NB4 (cell line): ENCODE data around the gene RERGL.

Experiments
- CTCF ChIP-seq: IDR thresholded peaks from one replicate; pipeline ENCODE4 v1.5.1; 2012; ENCODE audit warnings: low read depth, low read length
- POLR2A ChIP-seq: IDR thresholded peaks from 2 replicates; pipeline ENCODE4 v1.6.1; 2011; ENCODE audit warnings: mild to moderate bottlenecking; ENCODE audit not compliant: insufficient read length; ENCODE audit errors: extremely low read depth
- TF ChIP-seq, protein P1 (sequence below): IDR thresholded peaks from 2 replicates; pipeline ENCODE4 v1.6.1; 2011; ENCODE audit warnings: low read depth, low read length

DNA sequence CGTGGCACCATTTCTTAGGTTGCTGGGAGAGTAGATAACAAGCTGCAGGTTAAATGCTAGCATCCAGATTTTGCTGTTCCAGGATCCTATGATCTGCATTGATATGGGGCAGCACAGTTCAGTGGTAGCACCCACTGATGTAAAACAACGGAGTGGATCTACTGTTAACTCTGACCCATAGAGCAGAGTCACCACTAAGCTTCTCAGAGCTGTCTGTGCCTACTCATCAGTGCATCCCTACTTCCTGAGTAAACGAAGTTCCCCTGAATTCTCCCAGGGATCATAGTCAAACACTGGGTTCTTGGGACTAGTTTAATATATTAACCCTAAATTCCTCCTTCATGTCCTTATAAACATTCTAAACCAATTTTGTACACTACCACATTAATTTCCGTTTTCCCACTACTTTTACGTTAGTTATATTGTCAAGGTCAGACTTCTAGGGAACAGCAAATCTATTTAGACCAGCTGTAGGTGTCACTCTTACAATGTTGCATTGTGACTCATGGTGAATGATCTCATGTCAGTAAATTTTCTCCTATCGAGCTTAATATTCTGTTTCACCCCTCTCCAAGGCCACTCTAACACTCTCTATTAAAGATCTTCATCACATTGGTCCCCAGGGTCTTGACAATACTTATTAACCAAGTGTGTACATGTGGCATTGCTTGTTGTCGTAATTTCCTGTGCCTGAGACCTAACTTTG is 10.3 kb downstream of the RERGL start:
- TF ChIP-seq CTCF (no peak), POLR2A (no peak)
- TF ChIP-seq, protein P1, sequence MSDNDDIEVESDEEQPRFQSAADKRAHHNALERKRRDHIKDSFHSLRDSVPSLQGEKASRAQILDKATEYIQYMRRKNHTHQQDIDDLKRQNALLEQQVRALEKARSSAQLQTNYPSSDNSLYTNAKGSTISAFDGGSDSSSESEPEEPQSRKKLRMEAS: no peak
